ENCODE results near the gene EVL. TPM values are rescaled to one million over a fixed set of nuclear protein-coding genes. Genes with fewer than 3 reads are reported as not detected.

The EVL gene
- total RNA-seq, 4 donors from 2014 or later, result 24.2 to 40.1 (median 29.8) TPM

DNA sequence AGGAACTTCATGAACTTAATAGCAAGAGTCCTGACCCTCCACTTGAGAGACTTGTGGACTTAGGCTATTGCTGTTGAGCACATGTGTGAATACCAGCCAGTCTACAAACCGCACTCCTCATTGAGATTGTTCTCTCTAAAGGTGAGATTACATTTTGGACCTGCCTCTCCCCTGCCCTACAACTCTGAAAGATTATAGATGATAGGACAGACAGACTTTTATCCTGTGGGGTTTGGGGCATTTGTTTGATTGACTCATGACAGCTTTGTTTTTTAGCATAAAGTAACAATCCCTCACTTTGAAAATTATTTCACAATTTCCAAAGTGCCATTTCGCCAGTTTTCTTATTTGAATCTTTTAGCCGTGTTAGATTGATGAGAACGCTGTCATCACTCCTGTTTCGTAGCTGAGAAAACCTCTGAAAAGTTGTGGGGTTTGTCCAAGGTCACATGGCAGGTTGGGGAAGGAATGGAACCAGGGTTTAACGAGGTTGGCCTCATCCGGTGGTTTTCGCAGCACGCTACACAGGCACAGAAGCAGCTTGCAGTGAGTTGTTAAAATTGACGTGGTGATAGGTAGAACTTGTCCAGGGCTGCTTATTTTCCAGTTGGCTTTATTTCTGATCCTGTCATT, 836 bp downstream of the EVL start:
- Histone ChIP-seq H3K27me3 (no peaks in the 10 kb centered on the region), H3K4me3 (replicated peaks in 1 of 3) (no peak overlapping the region), H3K27ac (no peak overlapping the region), H3K4me1 (no peaks in the 10 kb centered on the region), H3K9me3 (no peaks in the 10 kb centered on the region), H3K36me3 (no peaks in the 10 kb centered on the region)
- no peak for TF ChIP-seq POLR2A (IDR thresholded peaks at IDR 0.05)
- TF ChIP-seq, protein P1, sequence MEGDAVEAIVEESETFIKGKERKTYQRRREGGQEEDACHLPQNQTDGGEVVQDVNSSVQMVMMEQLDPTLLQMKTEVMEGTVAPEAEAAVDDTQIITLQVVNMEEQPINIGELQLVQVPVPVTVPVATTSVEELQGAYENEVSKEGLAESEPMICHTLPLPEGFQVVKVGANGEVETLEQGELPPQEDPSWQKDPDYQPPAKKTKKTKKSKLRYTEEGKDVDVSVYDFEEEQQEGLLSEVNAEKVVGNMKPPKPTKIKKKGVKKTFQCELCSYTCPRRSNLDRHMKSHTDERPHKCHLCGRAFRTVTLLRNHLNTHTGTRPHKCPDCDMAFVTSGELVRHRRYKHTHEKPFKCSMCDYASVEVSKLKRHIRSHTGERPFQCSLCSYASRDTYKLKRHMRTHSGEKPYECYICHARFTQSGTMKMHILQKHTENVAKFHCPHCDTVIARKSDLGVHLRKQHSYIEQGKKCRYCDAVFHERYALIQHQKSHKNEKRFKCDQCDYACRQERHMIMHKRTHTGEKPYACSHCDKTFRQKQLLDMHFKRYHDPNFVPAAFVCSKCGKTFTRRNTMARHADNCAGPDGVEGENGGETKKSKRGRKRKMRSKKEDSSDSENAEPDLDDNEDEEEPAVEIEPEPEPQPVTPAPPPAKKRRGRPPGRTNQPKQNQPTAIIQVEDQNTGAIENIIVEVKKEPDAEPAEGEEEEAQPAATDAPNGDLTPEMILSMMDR (IDR thresholded peaks at IDR 0.05), result no peak
- 76 to 83% methylated on average over 10 of the region's 10 CpGs for WGBS, 2 donors
- intact Hi-C loops (cut with DNase I), result no loop called here
- no peak for DNase-seq

DNA sequence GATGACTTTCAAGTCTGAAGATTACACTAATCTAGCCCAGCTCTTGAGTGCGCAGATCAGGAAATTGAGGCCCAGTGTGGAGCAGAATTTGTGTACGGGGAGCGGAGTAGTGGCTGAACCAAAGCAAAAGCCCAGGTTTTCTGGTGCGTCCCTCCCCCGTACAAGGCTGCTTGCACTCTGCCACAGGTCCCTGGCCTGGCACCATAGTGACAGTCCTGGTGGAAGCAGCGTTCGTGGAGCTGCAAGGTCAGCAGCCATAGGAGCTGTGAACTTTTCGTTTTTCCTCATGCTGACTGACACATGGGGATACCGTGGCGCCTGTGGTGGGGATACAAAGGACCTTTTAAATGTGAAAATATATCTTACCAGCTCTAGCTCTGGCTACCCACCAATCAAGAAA, 1.7 kb downstream of the EVL start:
- H3K9me3 ChIP-seq, result no peaks in the 10 kb centered on the region
- WGBS, 2 donors, result 82 to 85% methylated on average over 10 of the region's 10 CpGs
- H3K36me3 ChIP-seq, result no peaks in the 10 kb centered on the region
- intact Hi-C loops (cut with DNase I), result no loop called here
- H3K27me3 ChIP-seq, result no peaks in the 10 kb centered on the region
- no peak overlapping the region for H3K27ac ChIP-seq
- no peak overlapping the region for H3K4me3 ChIP-seq (replicated peaks in 1 of 3)
- no peak for DNase-seq
- H3K4me1 ChIP-seq, result no peaks in the 10 kb centered on the region
- no peak for TF ChIP-seq POLR2A (IDR thresholded peaks at IDR 0.05)
- TF ChIP-seq, protein P1 (IDR thresholded peaks at IDR 0.05), result no peak

DNA sequence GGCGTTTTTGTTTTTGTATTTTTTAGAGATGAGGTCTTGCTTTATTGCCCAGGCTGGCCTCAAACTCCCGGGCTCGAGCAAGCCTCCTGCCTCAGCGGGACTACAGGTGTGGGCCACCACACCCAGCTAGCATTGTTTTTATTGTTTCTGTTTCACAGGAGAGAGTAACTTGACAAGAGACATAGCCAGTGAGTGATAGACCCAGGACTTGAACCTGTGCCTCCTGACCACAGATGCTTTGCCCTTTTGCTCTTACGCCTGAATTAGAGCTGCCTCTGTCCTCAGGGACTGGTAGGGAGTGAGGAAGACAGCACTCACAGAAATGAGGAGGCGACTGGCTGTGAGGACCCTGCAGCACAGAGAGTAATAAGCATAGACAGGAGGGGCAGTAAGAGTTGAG, 2.3 kb downstream of the EVL start:
- no peaks in the 10 kb centered on the region for H3K4me1 ChIP-seq
- H3K27me3 ChIP-seq, result no peaks in the 10 kb centered on the region
- H3K4me3 ChIP-seq (replicated peaks in 1 of 3), result no peak overlapping the region
- no peak for DNase-seq
- no peak for TF ChIP-seq POLR2A (IDR thresholded peaks at IDR 0.05)
- TF ChIP-seq, protein P1 (IDR thresholded peaks at IDR 0.05), result no peak
- no peaks in the 10 kb centered on the region for H3K9me3 ChIP-seq
- H3K27ac ChIP-seq, result no peak overlapping the region
- intact Hi-C loops (cut with DNase I), result no loop called here
- 92% methylated on average over 6 of the region's 6 CpGs for WGBS, 2 donors
- H3K36me3 ChIP-seq, result no peaks in the 10 kb centered on the region

DNA sequence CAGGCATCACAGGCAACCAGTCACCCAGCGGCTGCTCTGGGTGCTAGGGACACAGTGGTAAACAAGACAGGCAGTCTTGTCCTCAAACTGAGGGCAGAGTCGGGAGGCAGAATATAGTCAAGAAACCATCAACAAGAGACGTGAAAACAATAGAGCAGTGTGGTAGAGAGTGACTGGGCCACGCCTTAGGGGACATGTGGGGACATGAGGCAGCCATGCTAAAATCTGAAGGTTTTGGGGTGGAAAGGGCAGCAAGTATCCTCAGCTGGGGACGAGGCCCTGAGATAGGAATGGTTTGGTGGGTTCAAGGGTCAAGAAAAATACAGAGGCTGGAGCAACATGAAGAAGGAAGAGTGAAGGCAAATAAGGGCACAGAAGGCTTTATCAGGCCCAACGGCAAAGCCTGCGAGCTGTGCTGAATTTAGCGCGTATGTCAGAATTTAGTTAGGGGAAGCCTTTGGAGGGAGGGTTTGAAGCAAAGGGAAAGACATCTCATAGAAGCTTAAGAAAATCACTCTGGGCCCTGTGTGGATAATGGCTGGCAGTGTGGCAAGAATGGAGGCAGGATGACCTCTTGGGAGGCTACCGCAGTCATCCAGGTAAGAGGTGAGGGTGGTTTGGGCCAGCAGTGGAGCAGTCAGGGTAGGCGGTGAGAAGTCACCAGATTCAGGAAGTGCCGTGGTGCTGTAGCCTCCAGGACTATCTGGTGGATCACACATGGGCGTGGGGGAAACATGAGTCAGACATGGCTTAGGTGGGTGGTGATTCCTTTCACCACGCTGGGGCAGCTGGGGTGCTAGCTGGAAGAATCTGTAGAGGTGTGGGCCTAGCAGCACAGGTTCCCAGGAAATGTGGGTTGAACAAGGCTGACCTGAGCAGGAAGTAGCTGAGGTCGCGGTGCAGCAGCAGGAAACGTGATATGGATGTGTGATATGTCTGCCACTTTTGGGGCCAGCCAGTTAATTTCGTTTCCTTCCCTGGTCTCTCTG, 3.0 kb downstream of the EVL start:
- Histone ChIP-seq H3K4me1 (no peaks in the 10 kb centered on the region), H3K27ac (no peak overlapping the region), H3K9me3 (no peaks in the 10 kb centered on the region), H3K36me3 (no peaks in the 10 kb centered on the region), H3K4me3 (replicated peaks in 1 of 3) (no peak overlapping the region), H3K27me3 (no peaks in the 10 kb centered on the region)
- 86 to 90% methylated on average over 18 of the region's 18 CpGs for WGBS, 2 donors
- TF ChIP-seq POLR2A (IDR thresholded peaks at IDR 0.05), result no peak
- TF ChIP-seq, protein P1 (IDR thresholded peaks at IDR 0.05), result no peak
- intact Hi-C loops (cut with DNase I), result no loop called here
- peak; percentile 8 to 16 for DNase-seq
